Activated CD8-positive, alpha-beta memory T cell treated with anti-CD3 and anti-CD28 coated beads, Interleukin-2, amount 50 U/mL, for 4 hours (primary cell): ENCODE data around the gene TOMM70.
"Not testable (repeated sequence)": the region's sequence is repeated elsewhere in the genome, so short reads cannot be mapped to it uniquely, and the experiment has no call there.

Experiments
- DNase-seq: peaks from one replicate; pipeline ENCODE4 v3.0.0-alpha.2; 2020

The TOMM70 gene

GRCh38 chr3:100361897-100362296 lies 39.0 kb downstream of the TOMM70 start:
- no peak for DNase-seq

DNA sequence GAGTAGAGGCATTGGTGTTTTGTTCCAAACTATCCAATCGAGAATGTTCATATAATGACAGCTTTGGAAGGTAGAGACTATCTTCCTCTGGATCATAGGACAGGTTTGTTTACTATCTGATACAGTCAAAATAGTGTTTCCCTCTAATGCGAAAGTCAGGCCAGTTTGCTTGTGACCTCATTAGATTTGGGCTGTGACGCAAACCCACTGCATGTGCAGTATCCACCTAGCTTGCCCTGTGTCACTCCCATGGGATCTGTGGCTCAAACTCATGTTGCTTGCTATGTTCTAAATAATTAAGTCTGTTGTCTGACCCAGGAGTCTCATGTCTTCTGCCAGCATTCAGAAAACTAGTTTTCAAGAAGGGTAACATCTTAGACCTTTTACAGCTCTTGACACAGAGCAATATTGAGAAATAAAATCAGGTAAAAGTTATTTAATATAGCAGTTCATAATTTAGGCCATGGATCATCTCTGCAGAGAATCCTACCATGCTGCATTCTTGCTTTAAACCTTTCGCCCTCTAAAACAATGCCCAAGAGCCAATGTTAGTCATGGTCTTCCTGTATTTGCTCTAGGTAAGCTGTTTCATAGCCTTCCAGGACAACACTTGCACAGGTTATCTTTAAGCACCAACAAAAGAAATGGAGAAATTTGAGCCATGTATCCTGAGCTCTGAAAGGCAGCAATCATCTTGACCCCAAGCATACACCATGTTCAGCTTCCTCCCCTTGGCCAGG lies 40.0 kb downstream of the TOMM70 start:
- no peak for DNase-seq

DNA sequence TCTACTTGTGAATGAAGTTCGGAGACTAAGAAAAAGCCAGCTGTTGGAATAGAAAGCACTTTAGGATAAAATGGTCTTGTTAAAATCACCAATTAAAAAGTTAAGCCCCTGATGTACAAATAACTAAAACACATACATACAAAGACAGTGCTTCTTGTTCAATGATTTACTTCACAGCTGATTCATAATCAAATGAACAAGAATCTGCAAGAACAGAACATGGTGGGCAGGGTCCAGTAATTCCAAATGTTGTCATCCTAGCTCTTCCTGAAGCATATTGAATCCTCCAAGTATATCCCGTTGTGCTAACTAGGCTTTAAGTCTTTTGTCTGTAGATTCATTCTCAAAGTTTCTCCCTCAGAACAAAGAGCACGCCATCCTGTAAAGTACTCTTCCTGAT lies 41.9 kb downstream of the TOMM70 start:
- DNase-seq = no peak

DNA sequence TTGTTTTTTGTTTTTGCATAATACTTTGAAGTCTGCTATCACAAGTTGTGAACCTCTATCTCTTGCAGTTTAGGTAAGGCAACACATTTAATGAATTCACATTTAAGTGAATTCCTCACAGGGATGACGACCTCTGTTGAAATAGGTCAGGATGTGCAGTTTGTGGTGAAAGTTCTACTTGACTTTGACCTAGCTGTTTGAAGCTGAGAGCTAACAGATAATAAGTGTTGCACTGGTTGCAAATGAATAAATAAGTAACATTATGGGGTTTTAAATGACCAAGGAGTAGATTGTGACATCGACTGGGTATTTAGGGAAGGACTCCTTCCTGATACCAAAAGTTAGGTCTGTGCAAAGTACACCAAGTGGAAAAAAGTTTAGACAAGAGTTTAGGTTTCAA lies 42.5 kb downstream of the TOMM70 start:
- no peak for DNase-seq

- no peak for DNase-seq
These were observed 46.0 kb downstream of the TOMM70 start for GRCh38 chr3:100354850-100355249.

- no peak for DNase-seq
These were observed 48.3 kb downstream of the TOMM70 start for GRCh38 chr3:100352296-100353231.

DNA sequence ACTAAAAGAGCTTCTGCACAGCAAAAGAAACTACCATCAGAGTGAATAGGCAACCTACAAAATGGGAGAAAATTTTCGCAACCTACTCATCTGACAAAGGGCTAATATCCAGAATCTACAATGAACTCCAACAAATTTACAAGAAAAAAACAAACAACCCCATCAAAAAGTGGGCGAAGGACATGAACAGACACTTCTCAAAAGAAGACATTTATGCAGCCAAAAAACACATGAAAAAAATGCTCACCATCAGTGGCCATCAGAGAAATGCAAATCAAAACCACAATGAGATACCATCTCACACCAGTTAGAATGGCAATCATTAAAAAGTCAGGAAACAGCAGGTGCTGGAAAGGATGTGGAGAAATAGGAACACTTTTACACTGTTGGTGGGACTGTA lies 49.1 kb downstream of the TOMM70 start:
- not testable (repeated sequence) for DNase-seq

DNA sequence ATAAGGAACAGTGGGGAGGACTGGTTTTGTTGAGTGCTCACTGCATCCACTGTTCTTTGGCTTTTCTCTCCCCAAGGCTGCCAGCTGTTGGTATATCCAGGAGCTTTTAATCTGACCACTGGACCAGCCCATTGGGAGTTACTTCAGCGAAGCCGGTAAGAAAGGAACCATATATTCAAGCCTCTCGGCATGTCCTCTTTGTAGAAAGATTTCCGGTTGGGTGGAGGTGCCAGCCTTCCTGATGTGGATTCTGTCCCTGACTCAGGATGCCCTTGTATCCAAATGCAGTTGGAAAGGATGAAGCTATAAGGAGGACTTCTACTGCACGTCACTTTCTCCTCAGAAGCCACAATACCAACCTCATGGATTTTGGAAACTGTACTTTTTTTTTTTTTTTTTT lies 52.2 kb downstream of the TOMM70 start:
- DNase-seq = no peak

DNA sequence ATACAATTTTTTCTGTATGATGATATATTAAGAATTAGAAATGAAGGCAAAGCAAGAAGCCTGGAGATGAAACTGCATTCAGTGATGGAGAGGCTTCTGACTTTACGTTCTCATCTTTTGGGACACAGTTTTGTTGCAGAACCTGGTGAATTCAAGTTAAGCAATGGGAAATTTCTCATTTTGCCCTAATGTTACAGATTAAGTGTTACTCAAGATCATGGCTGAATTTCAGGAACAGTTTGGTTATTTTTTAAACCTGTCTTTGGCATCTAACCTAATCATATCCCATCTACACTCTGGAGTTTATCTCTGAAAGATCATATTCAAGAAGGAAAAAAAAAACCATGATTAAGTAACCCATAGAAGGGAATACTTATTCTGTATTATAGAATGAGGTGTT lies 60.4 kb downstream of the TOMM70 start:
- no peak for DNase-seq

DNA sequence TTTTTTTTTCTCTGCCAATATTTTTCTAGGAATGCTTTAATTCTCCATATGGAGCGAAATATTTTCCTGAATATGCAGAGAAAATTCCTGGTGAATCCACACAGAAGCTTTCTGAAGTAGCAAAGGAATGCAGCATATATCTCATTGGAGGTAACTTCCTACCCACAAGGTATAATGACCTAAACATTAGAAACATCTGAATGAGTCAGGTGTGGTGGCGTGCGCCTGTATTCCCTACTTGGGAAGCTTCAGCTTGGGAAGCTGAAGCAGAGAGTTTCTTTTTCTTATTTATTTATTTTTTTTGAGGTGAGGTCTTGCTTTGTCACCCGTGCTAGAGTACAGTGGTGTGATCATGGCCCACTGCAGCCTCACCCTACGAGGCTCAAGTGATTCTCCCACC lies 61.1 kb downstream of the TOMM70 start:
- no peak for DNase-seq

DNA sequence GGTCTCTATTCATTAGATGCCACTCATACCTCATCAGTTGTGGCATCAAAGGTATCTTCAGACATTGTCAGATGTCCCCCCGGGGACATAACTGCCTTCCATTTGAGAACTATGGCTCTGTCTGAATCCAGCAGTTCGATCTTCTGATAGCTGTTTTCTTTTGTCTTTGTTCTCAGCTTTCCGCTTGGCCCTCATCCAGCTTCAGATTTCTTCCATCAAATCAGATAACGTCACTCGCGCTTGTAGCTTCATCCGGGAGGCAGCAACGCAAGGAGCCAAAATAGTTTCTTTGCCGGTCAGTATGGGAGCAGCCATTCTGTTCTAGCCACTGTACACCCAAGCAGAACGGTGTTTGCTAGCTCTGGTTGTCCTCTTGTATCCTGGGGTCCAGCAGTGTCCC lies 62.0 kb downstream of the TOMM70 start:
- no peak for DNase-seq

- DNase-seq = not testable (repeated sequence)
These were observed 64.7 kb downstream of the TOMM70 start for GRCh38 chr3:100336229-100336628.

DNA sequence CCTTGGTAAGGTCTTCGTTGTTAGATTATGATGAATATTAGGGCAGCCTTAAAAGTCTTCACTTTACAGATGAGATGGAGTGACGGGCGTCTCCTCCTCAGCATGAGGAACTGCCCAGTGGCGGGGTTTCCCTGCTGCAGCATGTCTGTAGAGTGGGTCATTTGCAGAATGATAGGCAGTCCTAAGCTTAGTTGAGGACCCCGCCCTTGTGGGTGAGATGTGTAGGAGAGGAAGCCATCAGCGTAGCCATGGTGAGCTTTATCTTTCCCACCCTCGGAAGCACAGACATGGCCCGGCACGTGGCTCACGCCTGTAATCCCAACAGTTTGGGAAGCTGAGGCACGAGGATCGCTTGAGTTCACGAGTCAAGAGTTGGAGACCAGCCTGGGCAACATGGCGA lies 65.5 kb downstream of the TOMM70 start:
- peak; percentile 20 for DNase-seq

DNA sequence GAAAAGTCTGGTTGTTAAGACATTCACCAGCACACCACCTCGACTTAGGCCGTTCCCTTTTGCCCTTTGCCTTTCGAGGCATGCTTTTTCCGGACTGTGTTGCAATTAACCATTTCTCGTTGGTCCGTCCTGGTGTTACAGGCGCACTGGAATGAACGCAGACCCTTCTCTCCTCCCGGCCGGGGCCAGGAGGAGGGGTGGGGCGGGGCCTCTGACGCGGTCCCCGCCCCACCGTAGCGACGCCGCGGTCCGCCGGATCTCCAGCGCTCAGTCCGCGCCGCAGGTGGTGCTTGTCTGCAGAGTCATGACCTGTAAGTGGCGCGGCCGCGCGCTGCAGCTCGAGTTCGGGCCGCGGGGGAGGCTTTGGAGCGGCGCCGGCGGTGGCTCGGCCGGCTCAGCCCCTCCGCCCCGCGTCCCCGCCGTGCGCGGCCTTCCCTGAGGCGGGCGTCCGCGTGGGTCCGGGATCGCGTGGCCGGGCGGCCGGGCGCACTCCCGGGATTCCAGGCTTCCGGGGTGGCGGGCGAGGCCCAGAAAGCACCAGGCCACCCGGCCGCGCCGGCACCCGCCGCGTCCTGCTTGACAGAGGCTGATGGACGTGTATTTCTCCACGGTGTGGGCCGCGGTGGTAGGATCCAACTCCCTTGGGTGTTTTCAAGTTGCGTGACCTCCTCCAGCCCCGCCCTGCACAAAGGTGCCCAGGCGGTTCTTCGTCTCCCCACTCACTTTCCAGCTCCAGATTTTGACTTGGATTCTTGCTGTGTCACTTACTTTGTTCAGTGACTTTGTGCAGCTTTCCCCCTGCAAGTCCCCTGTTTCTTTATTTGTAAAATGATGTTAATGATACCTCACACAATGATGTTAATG lies 66.2 kb downstream of the TOMM70 start, which contains the start of gene NIT2:
NIT2 (plus strand) TSS at position 270 of the 864 bp plus-strand sequence; CDS start at position 305, 35 bp downstream.
- peak; percentile 76 for DNase-seq

- no peak for DNase-seq
These were observed 66.9 kb downstream of the TOMM70 start for GRCh38 chr3:100333970-100334487.

- no peak for DNase-seq
These were observed 67.8 kb downstream of the TOMM70 start for GRCh38 chr3:100333051-100333450.

- DNase-seq = no peak
These were observed 69.2 kb downstream of the TOMM70 start for GRCh38 chr3:100331660-100332059.

- DNase-seq = no peak
These were observed 70.2 kb downstream of the TOMM70 start for GRCh38 chr3:100330651-100331050.

- DNase-seq = no peak
These were observed 70.9 kb downstream of the TOMM70 start for GRCh38 chr3:100329800-100330489.

DNA sequence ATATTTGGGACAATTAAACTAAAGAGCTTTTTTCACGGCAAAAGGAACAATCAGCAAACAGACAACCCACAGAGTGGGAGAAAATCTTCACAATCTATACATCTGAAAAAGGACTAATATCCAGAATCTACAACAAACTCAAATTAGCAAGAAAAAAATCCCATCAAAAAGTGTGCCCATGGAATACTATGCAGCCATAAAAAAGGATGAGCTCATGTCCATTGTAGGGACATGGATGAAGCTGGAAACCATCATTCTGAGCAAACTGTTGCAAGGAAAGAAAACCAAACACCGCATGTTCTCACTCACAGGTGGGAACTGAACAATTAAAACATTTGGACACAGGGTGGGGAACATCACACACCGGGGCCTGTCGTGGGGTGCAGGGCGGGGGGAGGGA lies 73.5 kb downstream of the TOMM70 start:
- not testable (repeated sequence) for DNase-seq

- DNase-seq = no peak
These were observed 75.1 kb downstream of the TOMM70 start for GRCh38 chr3:100325827-100326226.

DNA sequence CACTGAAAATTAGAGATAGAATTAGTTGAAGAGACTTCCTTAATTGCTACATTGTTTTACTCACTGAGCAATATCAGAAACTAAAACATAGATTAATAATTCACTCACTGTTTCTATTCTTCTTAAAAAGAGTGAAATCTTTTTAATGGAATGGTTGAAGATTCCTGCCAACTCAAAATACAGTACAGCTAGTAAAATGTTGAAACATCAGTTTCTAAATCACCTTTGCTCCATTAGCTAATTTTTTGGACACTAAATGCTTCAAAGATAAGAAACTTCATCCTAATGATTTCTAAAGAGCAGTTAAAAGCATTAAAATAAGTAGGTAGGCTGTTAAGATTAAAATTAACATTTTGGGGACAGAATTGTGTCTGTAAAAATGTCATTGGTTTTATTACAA lies 76.8 kb downstream of the TOMM70 start:
- DNase-seq = no peak
